ENCODE measurements around the gene GFOD1. TPM values are rescaled to one million over a fixed set of nuclear protein-coding genes. Genes with fewer than 3 reads are reported as not detected.

Gene GFOD1
- total and polyA plus RNA-seq, 10 of the 15 experiments (the other 5 are each of a cell fraction or from before 2014, with no cell fraction given): 6.5 to 41.4 (median 16.0) TPM

- TF ChIP-seq YY1 (IDR thresholded peaks at IDR 0.05; ENCODE audit: low read depth, low read length) (peak; percentile 26; the same call in 1 of the 2 replicates), SKIL (IDR thresholded peaks at IDR 0.05; ENCODE audit: low read depth, poor library complexity, severe bottlenecking) (peak; percentile 86), EZH2 (IDR thresholded peaks at IDR 0.05; ENCODE audit: borderline replicate concordance, control insufficient read depth, low read depth, low read length) (no peak), RUNX3 (IDR thresholded peaks at IDR 0.05; ENCODE audit: low read length) (peak; percentile 51), MXI1 (IDR thresholded peaks at IDR 0.05; ENCODE audit: low read depth, low read length) (no peak; the same call in 1 of the 2 replicates), ESRRA (IDR thresholded peaks at IDR 0.05; ENCODE audit: low read length) (no peak), BACH1 (IDR thresholded peaks at IDR 0.05; ENCODE audit: borderline replicate concordance) (peak; percentile 70; the same call in 1 of the 2 replicates), ZBED1 (IDR thresholded peaks at IDR 0.05; ENCODE audit: borderline replicate concordance) (peak; percentile 34; the same call in 1 of the 2 replicates), ZNF217 (IDR thresholded peaks at IDR 0.05) (no peak), CEBPZ (IDR thresholded peaks at IDR 0.05; ENCODE audit: low read depth, low read length) (no peak), CBX5 (IDR thresholded peaks at IDR 0.05; ENCODE audit: low read depth) (no peak), JUNB (IDR thresholded peaks at IDR 0.05) (no peak), BHLHE40 (IDR thresholded peaks at IDR 0.05; ENCODE audit: borderline replicate concordance in 1 of 2, low read depth in 2 of 2, low read length in 1 of 2) (peak; percentile 97), DPF2 (IDR thresholded peaks at IDR 0.05) (peak; percentile 73), NR2F1 (conservative IDR thresholded peaks at IDR 0.05) (no peak), SUZ12 (IDR thresholded peaks at IDR 0.05; ENCODE audit: unreplicated experiment) (no peak), ZBTB4 (CRISPR knock-in tag; IDR thresholded peaks at IDR 0.05) (no peak), CBX3 (IDR thresholded peaks at IDR 0.05; ENCODE audit: borderline replicate concordance, low read depth) (no peak)
Measured at GRCh38 chr6:13454286-13455221, 32.8 kb downstream of the GFOD1 start (continued).

Data from GM12878 (cell line).